ENCODE measurements around the gene EIF1AY.

Gene EIF1AY

GRCh38 chrY:20578206-20578605 is 2.6 kb downstream of the EIF1AY start:
- TF ChIP-seq, protein P1, sequence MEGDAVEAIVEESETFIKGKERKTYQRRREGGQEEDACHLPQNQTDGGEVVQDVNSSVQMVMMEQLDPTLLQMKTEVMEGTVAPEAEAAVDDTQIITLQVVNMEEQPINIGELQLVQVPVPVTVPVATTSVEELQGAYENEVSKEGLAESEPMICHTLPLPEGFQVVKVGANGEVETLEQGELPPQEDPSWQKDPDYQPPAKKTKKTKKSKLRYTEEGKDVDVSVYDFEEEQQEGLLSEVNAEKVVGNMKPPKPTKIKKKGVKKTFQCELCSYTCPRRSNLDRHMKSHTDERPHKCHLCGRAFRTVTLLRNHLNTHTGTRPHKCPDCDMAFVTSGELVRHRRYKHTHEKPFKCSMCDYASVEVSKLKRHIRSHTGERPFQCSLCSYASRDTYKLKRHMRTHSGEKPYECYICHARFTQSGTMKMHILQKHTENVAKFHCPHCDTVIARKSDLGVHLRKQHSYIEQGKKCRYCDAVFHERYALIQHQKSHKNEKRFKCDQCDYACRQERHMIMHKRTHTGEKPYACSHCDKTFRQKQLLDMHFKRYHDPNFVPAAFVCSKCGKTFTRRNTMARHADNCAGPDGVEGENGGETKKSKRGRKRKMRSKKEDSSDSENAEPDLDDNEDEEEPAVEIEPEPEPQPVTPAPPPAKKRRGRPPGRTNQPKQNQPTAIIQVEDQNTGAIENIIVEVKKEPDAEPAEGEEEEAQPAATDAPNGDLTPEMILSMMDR (IDR thresholded peaks at IDR 0.05; ENCODE audit: borderline replicate concordance, insufficient read depth, low read depth, low read length), result no peak
- H3K4me3 ChIP-seq (ENCODE audit: low read depth, low read length), result no peak overlapping the region

- H3K4me3 ChIP-seq (ENCODE audit: low read depth, low read length), result no peak overlapping the region
- TF ChIP-seq, protein P1 (IDR thresholded peaks at IDR 0.05; ENCODE audit: borderline replicate concordance, insufficient read depth, low read depth, low read length), result no peak
These were observed 6.1 kb downstream of the EIF1AY start for GRCh38 chrY:20581687-20582086.

- H3K4me3 ChIP-seq (ENCODE audit: low read depth, low read length), result no peak overlapping the region
- TF ChIP-seq, protein P1 (IDR thresholded peaks at IDR 0.05; ENCODE audit: borderline replicate concordance, insufficient read depth, low read depth, low read length), result no peak
These were observed 10.6 kb downstream of the EIF1AY start for GRCh38 chrY:20586161-20586560.
